Testis (tissue), 3 donors: ENCODE measurements around the gene MTSS2. TPM values are rescaled to one million over a fixed set of nuclear protein-coding genes. Genes with fewer than 3 reads are reported as not detected.

Source experiments
- DNase-seq: peaks from one replicate; pipeline ENCODE4 v3.0.0-alpha.2; 2019
- H3K27ac ChIP-seq, 2 donors: fragments of 200-600 bp; sonication (generic); one replicate each; pipeline ENCODE4 v1.5.1; 2019
- H3K27me3 ChIP-seq: fragments of 200-600 bp; sonication (generic); one replicate; pipeline ENCODE4 v1.5.1; 2019
- H3K36me3 ChIP-seq: fragments of 200-600 bp; sonication (generic); one replicate; pipeline ENCODE4 v1.5.1; 2017; ENCODE audit warnings: low read depth; ENCODE audit errors: missing control alignments
- H3K4me1 ChIP-seq: fragments of 200-600 bp; sonication (generic); one replicate; pipeline ENCODE4 v1.5.1; 2019
- H3K4me3 ChIP-seq, 2 donors: fragments of 200-600 bp; sonication (generic); one replicate each; pipeline ENCODE4 v1.5.1; 2017 to 2019
- H3K9me3 ChIP-seq: fragments of 200-600 bp; sonication (generic); one replicate; pipeline ENCODE4 v1.5.1; 2017
- CTCF ChIP-seq, 3 experiments: fragments of 450-650 bp in 2 of 3; fragments of 200-600 bp in 1 of 3; sonication (generic) in 1 of 3; IDR thresholded peaks; one replicate each; pipeline ENCODE4 v1.5.1; 2016 to 2019; ENCODE audit warnings: antibody characterized with exemption in 3 of 3, mild to moderate bottlenecking in 2 of 3, moderate library complexity in 1 of 3
- POLR2A ChIP-seq: fragments of 450-650 bp; IDR thresholded peaks from one replicate; pipeline ENCODE4 v1.6.1; 2017; ENCODE audit warnings: antibody characterized with exemption, mild to moderate bottlenecking, moderate library complexity
- WGBS, 2 donors: methylation state at CpG; one replicate each; pipeline ENCODE4 v1.1.5; 2018; 5-methylcytosine and 5-hydroxymethylcytosine counted together
- intact Hi-C: fragments of 100-400 bp; cut with DNase I; formaldehyde crosslinking; loops from one replicate; pipeline ENCODE4 v1.15.1; 2023; ENCODE audit warnings: low total_unique reads
- polyA plus RNA-seq: library from polyadenylated mRNA; stranded (reverse); fragments of 350-450 nt; fragmentation: Illumina TruSeq; extraction: RNeasy Lipid Tissue Mini Kit (QIAGEN cat#74804); gene quantifications from one replicate; pipeline ENCODE4 v1.2.3, GENCODE V29; 2014; ENCODE audit warnings: low read depth, low replicate concordance; ENCODE audit not compliant: insufficient read depth
- total RNA-seq, 2 donors: library from RNA; depleted of rRNA; stranded (reverse); fragments of >200 nt; gene quantifications; one replicate each; pipeline ENCODE4 v1.2.3, GENCODE V29; 2016

Gene MTSS2
- total and polyA plus RNA-seq, 3 donors from 2014 or later, result 24.6 to 28.7 (median 25.6) TPM

- Histone ChIP-seq H3K4me3 (no peak overlapping the region), H3K9me3 (no peaks in the 10 kb centered on the region), H3K27me3 (no peaks in the 10 kb centered on the region), H3K36me3 (no peaks in the 10 kb centered on the region), H3K27ac (no peak overlapping the region), H3K4me1 (peaks cover 16% of the 10 kb centered on the region)
- TF ChIP-seq POLR2A (no peak), CTCF (IDR thresholded peaks at IDR 0.05) (no peak)
- WGBS, 2 donors, result 79 to 87% methylated on average over 5 of the region's 5 CpGs
- DNase-seq, result no peak
- intact Hi-C loops, result loop anchor here (10.0 kb wide), 1 partner anchor 134 kb away; the partner anchor contains the start of genes COG4 and SF3B3
Observed at GRCh38 chr16:70658921-70659320, 26.9 kb downstream of the MTSS2 start.

GRCh38 chr16:70657956-70658355 is 27.9 kb downstream of the MTSS2 start:
- no peak for DNase-seq
- Histone ChIP-seq H3K27me3 (no peaks in the 10 kb centered on the region), H3K27ac (no peak overlapping the region), H3K9me3 (no peaks in the 10 kb centered on the region), H3K4me1 (peaks cover 17% of the 10 kb centered on the region), H3K4me3 (no peak overlapping the region), H3K36me3 (no peaks in the 10 kb centered on the region)
- WGBS, 2 donors, result 86 to 89% methylated on average over 6 to 7 of the region's 7 CpGs
- intact Hi-C loops, result loop anchor here (10.0 kb wide), 1 partner anchor 133 kb away; the partner anchor contains the start of genes COG4 and SF3B3
- TF ChIP-seq POLR2A (no peak), CTCF (IDR thresholded peaks at IDR 0.05) (no peak)

- Histone ChIP-seq H3K4me3 (no peak overlapping the region), H3K36me3 (no peaks in the 10 kb centered on the region), H3K27ac (no peak overlapping the region), H3K9me3 (no peaks in the 10 kb centered on the region), H3K4me1 (peaks cover 8% of the 10 kb centered on the region), H3K27me3 (no peaks in the 10 kb centered on the region)
- intact Hi-C loops, result loop anchor here (10.0 kb wide), 1 partner anchor 132 kb away; the partner anchor contains the start of genes COG4 and SF3B3
- no peak for DNase-seq
- no peak for TF ChIP-seq POLR2A
- TF ChIP-seq CTCF (IDR thresholded peaks at IDR 0.05), result no peak
- 83 to 85% methylated on average over 10 to 17 of the region's 22 CpGs for WGBS, 2 donors
Observed at GRCh38 chr16:70656712-70657263, 29.1 kb downstream of the MTSS2 start.

GRCh38 chr16:70656065-70656711 is 29.7 kb downstream of the MTSS2 start:
- no peaks in the 10 kb centered on the region for H3K27me3 ChIP-seq
- TF ChIP-seq POLR2A (no peak), CTCF (IDR thresholded peaks at IDR 0.05) (no peak)
- no peaks in the 10 kb centered on the region for H3K9me3 ChIP-seq
- no peak for DNase-seq
- intact Hi-C loops, result loop anchor here (10.0 kb wide), 1 partner anchor 131 kb away; the partner anchor contains the start of genes COG4 and SF3B3
- H3K27ac ChIP-seq, result no peak overlapping the region
- H3K4me1 ChIP-seq, result peaks cover 8% of the 10 kb centered on the region
- WGBS, 2 donors, result 94 to 95% methylated on average over 8 of the region's 8 CpGs
- H3K4me3 ChIP-seq, result no peak overlapping the region
- H3K36me3 ChIP-seq, result no peaks in the 10 kb centered on the region
